GM06990 (cell line): ENCODE results near the gene ANAPC1.
A peak's percentile ranks its signal among the peaks of the same experiment; 100 is the strongest.
"Not testable (repeated sequence)": the region's sequence is repeated elsewhere in the genome, so short reads cannot be mapped to it uniquely, and the experiment has no call there.

Source experiments
- DNase-seq: peaks from one replicate; pipeline ENCODE4 v3.0.0-alpha.2; 2011; ENCODE audit not compliant: insufficient read length; ENCODE audit errors: extremely low read depth
- H3K27me3 ChIP-seq: replicated peaks from 2 replicates; pipeline ENCODE4 v1.6.0; 2011; ENCODE audit warnings: low read length; ENCODE audit not compliant: control insufficient read depth, insufficient read depth
- H3K36me3 ChIP-seq: 2 replicates; pipeline ENCODE4 v1.5.1; 2011; ENCODE audit warnings: low read length; ENCODE audit not compliant: control insufficient read depth, insufficient read depth
- H3K4me3 ChIP-seq: replicated peaks from 2 replicates; pipeline ENCODE4 v1.5.1; 2011; ENCODE audit warnings: low read depth, mild to moderate bottlenecking, control low read depth, low read length
- TF ChIP-seq, protein P1 (sequence below): IDR thresholded peaks from 2 replicates; pipeline ENCODE4 v1.5.1; 2011; ENCODE audit warnings: low read length, control low read depth, mild to moderate bottlenecking, inconsistent platforms; ENCODE audit not compliant: insufficient read depth, poor library complexity, severe bottlenecking

ANAPC1 gene

DNA sequence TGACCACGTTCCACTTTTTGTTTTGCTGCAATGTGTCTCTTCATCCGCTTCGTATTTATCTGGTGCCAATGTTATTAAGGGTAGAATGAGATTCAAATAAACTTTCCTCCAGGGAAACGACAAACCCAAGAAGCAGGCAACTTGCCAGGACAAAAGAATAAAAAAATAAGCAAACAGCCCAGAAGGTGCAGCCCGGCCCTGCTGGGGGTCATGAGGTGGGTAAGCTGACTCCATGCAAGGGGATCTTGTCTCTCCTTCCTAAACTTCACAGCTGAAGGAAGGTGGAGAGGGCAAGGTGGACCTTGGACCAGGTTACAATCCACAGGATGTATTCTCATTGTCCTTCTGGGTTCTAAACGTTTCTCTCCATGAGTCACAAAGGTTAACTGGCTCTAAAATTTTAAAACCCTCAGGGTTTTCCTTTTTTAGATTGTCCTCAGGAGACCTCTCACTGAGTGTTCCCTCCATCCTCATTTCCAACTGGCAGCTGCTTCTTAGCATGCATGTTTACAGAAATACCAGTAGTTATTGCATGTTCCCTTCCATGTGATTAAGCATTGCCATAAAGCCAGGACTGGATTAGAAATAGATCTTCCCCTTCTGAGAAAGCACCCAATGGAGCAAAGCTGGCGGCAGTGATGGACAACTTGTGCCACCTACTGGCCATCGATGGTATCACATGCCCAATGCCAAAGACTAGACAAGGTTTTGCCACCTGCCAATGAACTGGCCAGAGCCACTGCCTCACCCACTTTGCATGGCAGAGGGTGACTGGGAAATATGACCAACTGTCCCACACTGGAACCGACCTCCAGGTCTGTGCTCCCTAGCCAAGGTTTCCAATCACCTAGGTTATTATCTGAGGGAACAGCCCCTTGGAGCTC, 147.9 kb downstream of the ANAPC1 start:
- not testable (repeated sequence) for H3K27me3 ChIP-seq, H3K4me3 ChIP-seq, H3K36me3 ChIP-seq, DNase-seq
- TF ChIP-seq, protein P1, sequence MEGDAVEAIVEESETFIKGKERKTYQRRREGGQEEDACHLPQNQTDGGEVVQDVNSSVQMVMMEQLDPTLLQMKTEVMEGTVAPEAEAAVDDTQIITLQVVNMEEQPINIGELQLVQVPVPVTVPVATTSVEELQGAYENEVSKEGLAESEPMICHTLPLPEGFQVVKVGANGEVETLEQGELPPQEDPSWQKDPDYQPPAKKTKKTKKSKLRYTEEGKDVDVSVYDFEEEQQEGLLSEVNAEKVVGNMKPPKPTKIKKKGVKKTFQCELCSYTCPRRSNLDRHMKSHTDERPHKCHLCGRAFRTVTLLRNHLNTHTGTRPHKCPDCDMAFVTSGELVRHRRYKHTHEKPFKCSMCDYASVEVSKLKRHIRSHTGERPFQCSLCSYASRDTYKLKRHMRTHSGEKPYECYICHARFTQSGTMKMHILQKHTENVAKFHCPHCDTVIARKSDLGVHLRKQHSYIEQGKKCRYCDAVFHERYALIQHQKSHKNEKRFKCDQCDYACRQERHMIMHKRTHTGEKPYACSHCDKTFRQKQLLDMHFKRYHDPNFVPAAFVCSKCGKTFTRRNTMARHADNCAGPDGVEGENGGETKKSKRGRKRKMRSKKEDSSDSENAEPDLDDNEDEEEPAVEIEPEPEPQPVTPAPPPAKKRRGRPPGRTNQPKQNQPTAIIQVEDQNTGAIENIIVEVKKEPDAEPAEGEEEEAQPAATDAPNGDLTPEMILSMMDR: peak; percentile 24

DNA sequence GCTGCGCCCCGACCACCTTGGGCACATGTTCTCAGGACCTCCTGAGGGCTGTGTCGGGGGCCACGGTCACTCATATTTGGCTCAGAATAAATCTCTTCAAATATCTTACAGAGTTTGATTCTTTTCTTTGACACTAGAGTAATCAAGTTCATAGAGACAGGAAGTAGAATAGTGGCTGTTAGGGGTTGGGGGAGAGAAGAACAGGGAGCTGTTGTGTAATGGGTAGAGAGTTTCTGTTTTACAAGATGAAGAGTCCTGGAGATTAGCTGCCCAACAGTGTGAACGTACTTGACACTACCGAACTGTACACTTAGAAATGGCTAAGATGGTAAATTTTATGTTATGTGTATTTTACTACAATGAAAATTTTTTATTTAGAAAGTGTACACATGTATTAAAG, 148.6 kb downstream of the ANAPC1 start:
- not testable (repeated sequence) for DNase-seq, H3K4me3 ChIP-seq, H3K27me3 ChIP-seq

DNA sequence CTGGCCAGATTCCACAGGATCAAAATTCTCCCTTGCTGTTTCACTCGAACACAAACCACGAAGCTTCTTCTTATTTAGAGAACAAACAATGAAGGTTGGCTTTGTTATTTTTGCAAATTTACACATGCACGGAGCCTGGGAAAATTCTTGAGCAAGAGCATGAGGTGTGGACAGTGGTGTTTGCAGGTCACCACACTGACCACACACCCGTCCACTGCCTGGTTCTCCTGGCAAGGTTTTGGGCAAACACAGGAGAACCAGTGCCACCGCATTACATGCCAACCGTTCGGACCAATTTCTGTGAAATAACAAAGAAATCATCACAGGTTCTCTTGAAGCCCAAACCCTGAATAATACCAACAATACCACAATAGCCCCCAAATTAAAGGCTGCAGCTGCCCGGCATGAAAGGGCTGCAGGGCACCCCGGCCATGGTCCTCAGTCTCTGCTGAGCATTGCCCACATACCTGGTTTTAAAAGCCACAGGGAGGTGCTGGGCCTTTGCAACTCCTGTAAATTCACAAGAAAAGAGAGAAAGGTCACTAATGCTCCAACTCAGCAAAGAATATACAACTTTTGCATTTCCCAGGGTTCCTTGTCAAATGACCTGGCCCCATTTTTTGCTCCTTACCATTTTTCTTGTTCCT, 154.1 kb downstream of the ANAPC1 start:
- not testable (repeated sequence) for H3K36me3 ChIP-seq, H3K4me3 ChIP-seq, H3K27me3 ChIP-seq, DNase-seq

More for the DNA sequence above, 148.6 kb downstream of the ANAPC1 start:
- not testable (repeated sequence) for H3K36me3 ChIP-seq

DNA sequence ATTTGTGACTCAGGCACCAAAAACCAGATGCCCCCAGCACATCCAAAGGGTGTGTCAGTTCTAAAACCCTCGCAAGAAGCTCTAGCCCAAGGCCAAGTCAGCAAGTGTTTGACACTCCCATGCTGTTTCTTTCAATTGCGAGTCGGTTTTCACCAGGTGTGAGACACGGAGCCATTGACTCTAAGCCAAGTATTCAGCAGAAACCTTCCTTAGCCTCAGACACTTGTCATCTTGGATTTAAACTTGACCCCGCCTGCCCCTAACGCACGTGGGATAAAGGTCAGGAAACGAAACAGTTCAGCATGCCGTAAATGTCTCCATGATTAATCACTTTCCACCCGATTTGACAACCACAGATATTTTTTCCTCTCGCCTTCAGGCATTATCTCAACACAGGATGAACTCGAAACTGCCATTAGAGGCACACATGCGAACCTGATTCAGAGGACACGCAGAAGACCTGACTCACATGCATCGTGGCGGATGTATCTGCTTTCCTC, 156.3 kb downstream of the ANAPC1 start:
- DNase-seq, H3K27me3 ChIP-seq, H3K36me3 ChIP-seq, H3K4me3 ChIP-seq: not testable (repeated sequence)

DNA sequence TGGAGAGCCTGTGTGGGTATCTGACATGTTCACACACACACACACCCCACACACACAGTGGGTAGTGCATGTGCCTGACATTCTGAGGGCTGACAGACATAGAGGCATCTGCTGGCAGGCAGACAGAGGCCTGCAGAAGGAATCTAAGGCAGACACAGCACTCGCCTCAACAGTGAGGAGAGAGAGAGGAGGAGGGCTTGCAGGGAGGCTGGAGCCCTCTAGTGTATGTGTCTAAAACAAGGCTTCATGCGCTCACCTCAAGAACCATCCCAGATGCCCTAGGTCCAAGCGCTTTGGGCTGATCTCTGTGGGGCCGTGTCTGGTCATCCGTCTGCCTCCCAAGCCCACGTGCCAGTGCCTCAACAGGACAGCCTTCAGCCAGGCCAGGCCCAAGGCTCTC, 158.3 kb downstream of the ANAPC1 start:
- H3K27me3 ChIP-seq, H3K4me3 ChIP-seq, H3K36me3 ChIP-seq, DNase-seq: not testable (repeated sequence)
- TF ChIP-seq, protein P1: peak; percentile 32

DNA sequence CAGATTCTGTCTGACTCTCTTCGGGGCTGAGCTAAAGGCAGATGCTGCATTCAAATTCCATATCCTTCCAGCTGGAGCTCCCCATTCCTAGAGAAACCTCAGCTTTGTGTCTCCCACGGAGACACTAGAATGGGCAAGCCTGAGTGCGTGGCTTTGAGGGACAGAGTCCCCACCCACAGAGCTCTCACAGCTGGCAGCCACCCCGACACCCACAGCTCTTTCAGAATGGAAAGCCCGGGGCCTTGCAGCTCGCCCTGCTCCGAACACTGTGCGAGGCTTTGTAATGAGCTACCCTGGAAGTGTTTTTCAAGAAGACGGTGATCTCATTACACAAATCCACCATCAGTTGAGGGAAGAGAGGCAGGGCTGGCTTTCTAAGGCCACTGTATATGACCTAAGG, 164.4 kb downstream of the ANAPC1 start:
- H3K4me3 ChIP-seq, H3K36me3 ChIP-seq, DNase-seq, H3K27me3 ChIP-seq: not testable (repeated sequence)
